GM21737 (cell line): Measurements from ENCODE around the gene PRSS37.

Source experiments
- ATAC-seq: cut with Tn5 transposase; IDR thresholded peaks from one replicate; pipeline ENCODE4 v1.9.1; 2021; ENCODE audit warnings: mild to moderate bottlenecking, moderate library complexity; ENCODE audit not compliant: unreplicated experiment

PRSS37 gene

DNA sequence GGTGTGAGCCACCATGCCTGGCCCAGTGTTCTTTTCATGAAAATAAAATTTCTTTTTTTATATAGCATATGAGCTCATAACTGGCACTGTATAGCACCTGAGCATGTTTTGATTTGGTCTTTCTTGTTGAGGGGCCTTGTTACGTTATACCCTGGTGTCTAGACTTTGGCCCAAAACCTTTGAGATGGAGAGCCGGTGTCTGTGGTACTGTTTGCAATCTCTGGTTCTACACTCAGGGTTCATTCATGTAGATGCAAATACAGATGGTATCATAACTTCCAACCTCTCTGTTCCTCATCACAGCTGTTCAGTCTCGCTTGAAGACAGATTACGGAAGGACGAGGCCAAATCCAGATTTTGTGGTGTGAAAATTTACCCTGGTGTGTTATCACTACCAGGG lies 51.4 kb downstream of the PRSS37 start, which contains the start of gene TAS2R5:
TSS of gene TAS2R5 (plus strand) at position 301 of the 400 bp plus-strand sequence. CDS start 145 bp downstream, outside the sequence.
- ATAC-seq: no peak

DNA sequence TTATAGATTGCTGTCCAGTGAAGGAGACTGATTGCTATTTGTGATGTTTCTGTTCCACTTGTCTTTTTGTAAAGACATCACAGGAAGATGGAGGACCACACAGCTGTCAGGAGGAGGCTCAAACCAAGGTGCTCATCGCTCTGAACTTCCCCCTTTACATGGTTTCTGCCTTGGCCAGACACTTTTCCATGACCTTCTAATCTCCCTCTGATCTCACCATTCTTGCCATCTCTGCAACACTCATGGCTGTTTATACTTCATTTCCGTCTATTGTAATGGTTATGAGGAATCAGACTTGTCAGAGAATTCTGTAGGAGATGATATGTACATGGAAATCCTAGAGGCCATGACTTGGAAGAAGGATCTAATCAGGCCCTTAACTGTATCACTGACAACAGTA lies 53.0 kb downstream of the PRSS37 start:
- ATAC-seq: no peak
